Measurements from ENCODE around the gene APRT.

GRCh38 chr16:88762258-88762870 lies 49.4 kb downstream of the APRT start:
- TF ChIP-seq CTCF (IDR thresholded peaks at IDR 0.05) (no peak), POLR2A (IDR thresholded peaks at IDR 0.05) (no peak), POLR2AphosphoS5 (IDR thresholded peaks at IDR 0.05) (no peak)

Measured in prostate gland (tissue), 2 donors.